ENCODE data around the gene MPZL1.

The MPZL1 gene

DNA sequence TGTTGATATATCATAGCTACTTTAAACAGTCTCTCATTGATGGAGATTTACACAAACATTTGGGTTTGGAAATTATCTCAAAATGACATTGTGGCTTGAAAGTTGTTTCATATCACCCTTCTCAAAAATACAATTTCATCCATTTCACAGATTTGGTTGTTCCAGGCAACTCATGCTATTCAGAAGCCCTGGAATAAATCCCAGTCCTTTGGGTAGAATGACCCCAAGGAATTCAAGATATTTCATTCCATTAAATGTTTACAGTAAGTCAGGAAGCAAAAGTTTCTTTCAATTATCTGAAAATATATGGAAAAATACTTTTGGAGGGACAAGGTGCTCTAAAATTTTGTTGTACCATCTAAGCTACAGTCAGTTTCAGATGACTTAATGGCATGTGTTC, 27.1 kb downstream of the MPZL1 start:
- Histone ChIP-seq H3K9me3 (ENCODE audit: control insufficient read depth, low read length) (no peaks in the 10 kb centered on the region), H3K27me3 (ENCODE audit: control insufficient read depth, insufficient read depth, low read length, poor library complexity, severe bottlenecking) (no peaks in the 10 kb centered on the region), H3K4me3 (ENCODE audit: insufficient read depth, low read depth, low read length) (no peak overlapping the region), H3K4me1 (ENCODE audit: control insufficient read depth, insufficient read depth, low read length) (no peaks in the 10 kb centered on the region), H3K36me3 (ENCODE audit: control insufficient read depth, insufficient read depth, low read length) (no peaks in the 10 kb centered on the region), H3K27ac (ENCODE audit: insufficient read depth, low read depth, low read length, poor library complexity, severe bottlenecking) (no peak overlapping the region)

GRCh38 chr1:167749741-167750140, 28.0 kb downstream of the MPZL1 start:
- Histone ChIP-seq H3K4me1 (ENCODE audit: control insufficient read depth, insufficient read depth, low read length) (no peaks in the 10 kb centered on the region), H3K36me3 (ENCODE audit: control insufficient read depth, insufficient read depth, low read length) (no peaks in the 10 kb centered on the region), H3K27me3 (ENCODE audit: control insufficient read depth, insufficient read depth, low read length, poor library complexity, severe bottlenecking) (no peaks in the 10 kb centered on the region), H3K9me3 (ENCODE audit: control insufficient read depth, low read length) (no peaks in the 10 kb centered on the region), H3K27ac (ENCODE audit: insufficient read depth, low read depth, low read length, poor library complexity, severe bottlenecking) (no peak overlapping the region), H3K4me3 (ENCODE audit: insufficient read depth, low read depth, low read length) (no peak overlapping the region)
- WGBS, 2 experiments: 90 to 95% methylated on average over 2 of the region's 2 CpGs

- H3K4me3 ChIP-seq (ENCODE audit: insufficient read depth, low read depth, low read length): no peak overlapping the region
- no peaks in the 10 kb centered on the region for H3K4me1 ChIP-seq (ENCODE audit: control insufficient read depth, insufficient read depth, low read length)
- H3K36me3 ChIP-seq (ENCODE audit: control insufficient read depth, insufficient read depth, low read length): no peaks in the 10 kb centered on the region
- H3K9me3 ChIP-seq (ENCODE audit: control insufficient read depth, low read length): no peaks in the 10 kb centered on the region
- H3K27me3 ChIP-seq (ENCODE audit: control insufficient read depth, insufficient read depth, low read length, poor library complexity, severe bottlenecking): no peaks in the 10 kb centered on the region
- no peak overlapping the region for H3K27ac ChIP-seq (ENCODE audit: insufficient read depth, low read depth, low read length, poor library complexity, severe bottlenecking)
- WGBS, 2 experiments: 93 to 94% methylated on average over 1 to 2 of the region's 2 CpGs
Observed at GRCh38 chr1:167750641-167751040, 28.9 kb downstream of the MPZL1 start.

GRCh38 chr1:167751676-167752075, 29.9 kb downstream of the MPZL1 start:
- no peaks in the 10 kb centered on the region for H3K27me3 ChIP-seq (ENCODE audit: control insufficient read depth, insufficient read depth, low read length, poor library complexity, severe bottlenecking)
- 91 to 92% methylated on average over 1 of the region's 1 CpG for WGBS, 2 experiments
- no peak overlapping the region for H3K4me3 ChIP-seq (ENCODE audit: insufficient read depth, low read depth, low read length)
- no peaks in the 10 kb centered on the region for H3K9me3 ChIP-seq (ENCODE audit: control insufficient read depth, low read length)
- H3K36me3 ChIP-seq (ENCODE audit: control insufficient read depth, insufficient read depth, low read length): no peaks in the 10 kb centered on the region
- H3K4me1 ChIP-seq (ENCODE audit: control insufficient read depth, insufficient read depth, low read length): no peaks in the 10 kb centered on the region
- H3K27ac ChIP-seq (ENCODE audit: insufficient read depth, low read depth, low read length, poor library complexity, severe bottlenecking): no peak overlapping the region

DNA sequence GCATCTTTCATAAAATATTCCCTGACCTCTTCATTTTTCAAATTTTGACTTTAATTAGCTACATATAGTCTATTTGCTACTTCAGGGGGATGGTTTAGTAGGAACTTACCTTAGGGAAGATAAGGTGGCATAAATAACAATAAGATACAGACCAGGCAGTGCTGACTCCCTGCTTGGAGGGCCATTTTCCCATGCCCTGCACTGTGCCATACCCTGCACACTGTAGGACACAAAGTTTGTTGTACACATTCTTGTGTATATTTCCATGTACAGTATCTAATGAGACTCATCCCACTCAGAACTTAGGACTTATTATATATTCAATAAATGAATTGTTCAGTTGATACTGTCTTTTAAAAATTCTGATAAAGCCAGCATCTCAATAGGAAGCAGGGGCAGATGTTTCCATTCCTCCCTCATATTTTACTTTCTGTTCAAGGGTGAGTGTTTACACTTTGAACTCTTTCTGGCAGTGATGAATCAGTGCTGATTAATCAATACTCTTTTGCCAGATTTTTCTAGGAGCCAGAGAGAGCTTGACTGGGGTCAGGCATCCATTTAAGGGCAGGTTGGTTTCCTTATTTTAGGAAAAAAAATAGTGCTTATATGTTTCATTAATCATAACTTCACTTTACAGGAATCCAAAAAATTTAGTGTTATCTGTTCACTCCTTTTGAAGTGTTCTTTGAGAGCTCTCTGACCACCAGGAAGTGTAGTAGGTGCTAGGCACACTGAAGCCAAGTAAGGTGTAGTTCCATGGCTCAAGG, 30.6 kb downstream of the MPZL1 start:
- H3K4me1 ChIP-seq (ENCODE audit: control insufficient read depth, insufficient read depth, low read length): no peaks in the 10 kb centered on the region
- H3K4me3 ChIP-seq (ENCODE audit: insufficient read depth, low read depth, low read length): no peak overlapping the region
- no peak overlapping the region for H3K27ac ChIP-seq (ENCODE audit: insufficient read depth, low read depth, low read length, poor library complexity, severe bottlenecking)
- no peaks in the 10 kb centered on the region for H3K9me3 ChIP-seq (ENCODE audit: control insufficient read depth, low read length)
- no peaks in the 10 kb centered on the region for H3K27me3 ChIP-seq (ENCODE audit: control insufficient read depth, insufficient read depth, low read length, poor library complexity, severe bottlenecking)
- no peaks in the 10 kb centered on the region for H3K36me3 ChIP-seq (ENCODE audit: control insufficient read depth, insufficient read depth, low read length)

DNA sequence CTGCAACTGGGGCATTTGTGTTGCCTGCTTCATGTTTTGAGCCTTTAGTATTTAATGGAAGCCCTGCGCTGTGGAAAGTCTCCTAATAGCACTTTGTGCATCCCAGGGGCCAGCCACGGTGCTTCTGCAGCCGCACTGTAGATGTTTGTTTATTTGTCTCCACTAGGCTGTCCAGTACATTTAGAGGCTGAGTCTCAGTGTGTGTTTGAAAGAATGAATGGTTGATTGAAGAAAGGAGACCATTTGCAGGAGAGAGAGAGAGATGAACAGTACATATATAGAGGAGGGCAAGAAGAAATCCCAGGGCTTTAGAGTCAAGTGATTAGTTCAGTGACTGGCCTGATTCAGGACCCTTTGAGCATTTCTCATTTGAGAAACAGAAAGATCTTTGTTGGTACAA, 33.9 kb downstream of the MPZL1 start:
- H3K27ac ChIP-seq (ENCODE audit: insufficient read depth, low read depth, low read length, poor library complexity, severe bottlenecking): no peak overlapping the region
- 92 to 94% methylated on average over 3 of the region's 3 CpGs for WGBS, 2 experiments
- no peaks in the 10 kb centered on the region for H3K27me3 ChIP-seq (ENCODE audit: control insufficient read depth, insufficient read depth, low read length, poor library complexity, severe bottlenecking)

DNA sequence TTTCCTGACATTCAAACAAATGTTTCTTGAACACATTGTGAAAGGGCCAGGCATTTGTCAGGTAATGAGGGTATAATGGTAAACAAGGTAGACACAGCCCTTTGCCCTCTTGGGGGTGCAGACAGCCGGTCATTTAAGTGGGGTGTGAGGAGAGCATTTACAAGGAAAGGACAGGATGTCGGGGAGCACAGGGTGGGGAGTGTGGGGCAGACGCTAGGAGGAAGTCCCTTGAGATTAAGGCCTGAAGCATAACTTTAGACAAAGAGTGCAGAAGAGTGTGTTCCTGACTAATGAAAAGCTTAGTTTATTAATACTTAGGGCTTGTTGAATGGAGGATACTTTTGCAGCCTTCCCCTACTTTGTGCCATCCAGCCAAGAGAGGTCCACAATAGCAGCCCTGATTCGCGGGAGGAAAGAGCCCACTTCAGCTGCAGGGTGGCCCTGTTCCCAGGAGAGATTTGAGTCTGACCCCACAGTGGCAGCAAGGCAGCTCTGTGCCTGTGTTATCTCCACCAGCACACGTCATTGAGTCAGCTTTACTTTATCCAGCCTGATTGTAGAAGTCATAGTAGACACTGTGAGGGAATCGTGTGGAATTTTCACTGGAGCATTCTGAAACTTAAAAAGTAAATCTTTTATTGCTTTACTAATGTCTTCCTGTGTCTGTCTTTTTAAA, 35.1 kb downstream of the MPZL1 start:
- H3K9me3 ChIP-seq (ENCODE audit: control insufficient read depth, low read length): no peaks in the 10 kb centered on the region
- no peaks in the 10 kb centered on the region for H3K27me3 ChIP-seq (ENCODE audit: control insufficient read depth, insufficient read depth, low read length, poor library complexity, severe bottlenecking)
- no peaks in the 10 kb centered on the region for H3K4me1 ChIP-seq (ENCODE audit: control insufficient read depth, insufficient read depth, low read length)
- no peak overlapping the region for H3K4me3 ChIP-seq (ENCODE audit: insufficient read depth, low read depth, low read length)
- no peaks in the 10 kb centered on the region for H3K36me3 ChIP-seq (ENCODE audit: control insufficient read depth, insufficient read depth, low read length)
- WGBS, 2 experiments: 88 to 90% methylated on average over 7 of the region's 7 CpGs
- H3K27ac ChIP-seq (ENCODE audit: insufficient read depth, low read depth, low read length, poor library complexity, severe bottlenecking): no peak overlapping the region

More for the DNA sequence above, 33.9 kb downstream of the MPZL1 start:
- H3K4me1 ChIP-seq (ENCODE audit: control insufficient read depth, insufficient read depth, low read length): no peaks in the 10 kb centered on the region
- no peaks in the 10 kb centered on the region for H3K36me3 ChIP-seq (ENCODE audit: control insufficient read depth, insufficient read depth, low read length)
- no peak overlapping the region for H3K4me3 ChIP-seq (ENCODE audit: insufficient read depth, low read depth, low read length)
- no peaks in the 10 kb centered on the region for H3K9me3 ChIP-seq (ENCODE audit: control insufficient read depth, low read length)

DNA sequence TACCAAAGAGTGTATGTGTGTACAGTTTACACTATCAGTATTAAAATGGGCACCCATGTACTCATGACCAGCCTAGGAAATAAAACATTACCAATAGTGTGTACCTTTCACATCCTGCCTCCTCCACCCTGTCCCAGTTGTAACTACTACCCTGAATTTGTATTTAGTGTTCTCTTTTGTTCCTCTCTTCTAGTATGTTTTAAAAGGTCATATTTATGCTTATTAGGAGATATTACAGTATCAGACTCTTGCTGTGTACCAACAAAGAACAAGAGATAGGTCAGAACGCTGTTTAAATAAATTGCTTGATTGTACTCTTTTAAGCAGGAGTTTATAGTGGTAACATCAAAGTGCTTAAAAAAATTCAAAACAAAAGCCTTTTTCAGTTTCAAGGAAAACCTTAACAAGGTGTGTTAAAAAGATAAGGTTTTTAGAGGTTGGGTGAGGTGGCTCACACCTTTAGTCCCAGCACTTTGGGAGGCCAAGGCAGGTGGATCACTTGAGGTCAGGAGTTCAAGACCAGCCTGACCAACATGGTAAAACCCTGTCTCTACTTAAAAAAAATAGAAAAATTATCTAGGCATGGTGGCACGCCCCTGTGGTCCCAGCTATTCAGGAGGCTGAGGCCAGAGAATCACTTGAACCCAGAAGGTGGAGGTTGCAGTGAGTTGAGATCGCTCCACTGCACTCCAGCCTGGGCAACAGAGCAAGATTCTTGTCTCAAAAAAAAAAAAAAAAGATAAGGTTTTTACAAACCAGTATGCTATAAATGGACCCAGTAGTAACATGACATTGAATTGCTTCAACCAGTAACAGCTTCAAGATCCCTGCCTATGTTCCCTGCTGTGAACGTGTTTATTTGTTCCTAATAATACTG, 35.9 kb downstream of the MPZL1 start:
- WGBS, 2 experiments: 95 to 98% methylated on average over 4 of the region's 4 CpGs
- Histone ChIP-seq H3K27ac (ENCODE audit: insufficient read depth, low read depth, low read length, poor library complexity, severe bottlenecking) (no peak overlapping the region), H3K4me3 (ENCODE audit: insufficient read depth, low read depth, low read length) (no peak overlapping the region), H3K27me3 (ENCODE audit: control insufficient read depth, insufficient read depth, low read length, poor library complexity, severe bottlenecking) (no peaks in the 10 kb centered on the region), H3K4me1 (ENCODE audit: control insufficient read depth, insufficient read depth, low read length) (no peaks in the 10 kb centered on the region), H3K36me3 (ENCODE audit: control insufficient read depth, insufficient read depth, low read length) (no peaks in the 10 kb centered on the region), H3K9me3 (ENCODE audit: control insufficient read depth, low read length) (no peaks in the 10 kb centered on the region)

DNA sequence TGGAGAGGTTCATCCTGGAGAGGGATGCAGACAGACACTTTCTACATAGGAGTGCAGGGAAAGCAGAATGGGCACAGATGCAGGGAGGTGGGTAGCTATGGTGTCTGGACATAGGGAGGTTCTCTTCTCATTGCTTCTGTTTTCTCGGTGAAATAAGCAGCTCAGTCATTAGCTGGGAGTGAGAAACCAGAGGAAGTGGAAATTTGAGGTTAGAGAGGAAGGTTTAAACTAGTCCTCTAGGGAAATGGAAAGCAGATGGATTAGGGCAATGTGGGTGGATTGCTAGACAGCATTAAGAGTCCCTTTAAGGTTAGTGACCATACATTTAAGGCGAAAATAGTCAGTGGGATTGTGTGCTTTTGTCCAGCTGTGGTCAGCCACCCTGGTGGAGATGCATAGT, 39.6 kb downstream of the MPZL1 start:
- no peaks in the 10 kb centered on the region for H3K27me3 ChIP-seq (ENCODE audit: control insufficient read depth, insufficient read depth, low read length, poor library complexity, severe bottlenecking)
- WGBS, 2 experiments: 47 to 49% methylated on average over 2 of the region's 2 CpGs
- H3K4me1 ChIP-seq (ENCODE audit: control insufficient read depth, insufficient read depth, low read length): no peaks in the 10 kb centered on the region
- no peak overlapping the region for H3K4me3 ChIP-seq (ENCODE audit: insufficient read depth, low read depth, low read length)
- no peak overlapping the region for H3K27ac ChIP-seq (ENCODE audit: insufficient read depth, low read depth, low read length, poor library complexity, severe bottlenecking)
- no peaks in the 10 kb centered on the region for H3K36me3 ChIP-seq (ENCODE audit: control insufficient read depth, insufficient read depth, low read length)
- no peaks in the 10 kb centered on the region for H3K9me3 ChIP-seq (ENCODE audit: control insufficient read depth, low read length)

Measured in ectodermal cell (in vitro differentiated cells).